ENCODE data around the gene BMPER.

DNA sequence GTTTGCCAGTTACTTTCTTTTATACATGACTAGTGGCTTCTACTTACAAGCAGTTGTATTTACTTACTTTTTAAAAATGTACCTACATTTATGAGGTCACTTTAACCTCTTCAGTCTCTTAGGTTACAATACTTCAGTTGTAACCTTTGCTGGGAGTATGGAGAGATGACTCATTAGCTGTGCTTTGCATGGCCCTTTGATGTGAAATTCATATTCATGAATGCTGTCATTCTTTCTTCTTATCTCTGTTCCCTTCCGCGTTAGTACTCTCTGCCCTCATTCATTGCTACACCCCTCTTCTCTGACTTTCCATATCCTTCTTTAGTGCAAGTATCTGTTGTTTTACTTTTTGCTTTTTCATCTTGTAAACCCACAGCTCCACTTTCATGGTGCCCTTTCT lies 164.3 kb downstream of the BMPER start:
- TF ChIP-seq, protein P1, sequence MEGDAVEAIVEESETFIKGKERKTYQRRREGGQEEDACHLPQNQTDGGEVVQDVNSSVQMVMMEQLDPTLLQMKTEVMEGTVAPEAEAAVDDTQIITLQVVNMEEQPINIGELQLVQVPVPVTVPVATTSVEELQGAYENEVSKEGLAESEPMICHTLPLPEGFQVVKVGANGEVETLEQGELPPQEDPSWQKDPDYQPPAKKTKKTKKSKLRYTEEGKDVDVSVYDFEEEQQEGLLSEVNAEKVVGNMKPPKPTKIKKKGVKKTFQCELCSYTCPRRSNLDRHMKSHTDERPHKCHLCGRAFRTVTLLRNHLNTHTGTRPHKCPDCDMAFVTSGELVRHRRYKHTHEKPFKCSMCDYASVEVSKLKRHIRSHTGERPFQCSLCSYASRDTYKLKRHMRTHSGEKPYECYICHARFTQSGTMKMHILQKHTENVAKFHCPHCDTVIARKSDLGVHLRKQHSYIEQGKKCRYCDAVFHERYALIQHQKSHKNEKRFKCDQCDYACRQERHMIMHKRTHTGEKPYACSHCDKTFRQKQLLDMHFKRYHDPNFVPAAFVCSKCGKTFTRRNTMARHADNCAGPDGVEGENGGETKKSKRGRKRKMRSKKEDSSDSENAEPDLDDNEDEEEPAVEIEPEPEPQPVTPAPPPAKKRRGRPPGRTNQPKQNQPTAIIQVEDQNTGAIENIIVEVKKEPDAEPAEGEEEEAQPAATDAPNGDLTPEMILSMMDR (IDR thresholded peaks at IDR 0.05) = no peak
- TF ChIP-seq POLR2A (IDR thresholded peaks at IDR 0.05) (no peak), POLR2AphosphoS5 (IDR thresholded peaks at IDR 0.05) (no peak)

Measured in upper lobe of left lung (tissue), 4 donors.